NOMO-1 treated with DMSO at 0.1 percent for 48 hours (cell line): ENCODE measurements around the gene BCAS3.

Experiments
- DNase-seq: peaks from one replicate; lab custom pipeline; 2025; ENCODE audit not compliant: unreplicated experiment; lab: John Stamatoyannopoulos, UW

The BCAS3 gene

GRCh38 chr17:61326330-61326729 lies 648.7 kb downstream of the BCAS3 start:
- no peak for DNase-seq

GRCh38 chr17:61328351-61328750 lies 650.7 kb downstream of the BCAS3 start:
- no peak for DNase-seq

- DNase-seq = no peak
These were observed 652.8 kb downstream of the BCAS3 start for GRCh38 chr17:61330174-61331150.

- no peak for DNase-seq
These were observed 653.5 kb downstream of the BCAS3 start for GRCh38 chr17:61331178-61331577.

- DNase-seq = no peak
These were observed 654.2 kb downstream of the BCAS3 start for GRCh38 chr17:61331886-61332285.

GRCh38 chr17:61333136-61333535 lies 655.5 kb downstream of the BCAS3 start:
- DNase-seq = no peak

GRCh38 chr17:61334673-61335072 lies 657.0 kb downstream of the BCAS3 start:
- no peak for DNase-seq

- no peak for DNase-seq
These were observed 657.6 kb downstream of the BCAS3 start for GRCh38 chr17:61335105-61335844.

- DNase-seq = no peak
These were observed 658.4 kb downstream of the BCAS3 start for GRCh38 chr17:61335845-61336655.

GRCh38 chr17:61337290-61337689 lies 659.6 kb downstream of the BCAS3 start:
- DNase-seq = no peak

- no peak for DNase-seq
These were observed 660.5 kb downstream of the BCAS3 start for GRCh38 chr17:61338000-61338798.

GRCh38 chr17:61338874-61339478 lies 661.3 kb downstream of the BCAS3 start:
- DNase-seq = no peak

GRCh38 chr17:61340431-61341209 lies 663.0 kb downstream of the BCAS3 start:
- no peak for DNase-seq

GRCh38 chr17:61343576-61343975 lies 665.9 kb downstream of the BCAS3 start:
- DNase-seq = no peak

- no peak for DNase-seq
These were observed 667.4 kb downstream of the BCAS3 start for GRCh38 chr17:61345061-61345460.

- DNase-seq = no peak
These were observed 668.4 kb downstream of the BCAS3 start for GRCh38 chr17:61345825-61346666.

GRCh38 chr17:61349350-61349749 lies 671.7 kb downstream of the BCAS3 start:
- no peak for DNase-seq

- no peak for DNase-seq
These were observed 674.2 kb downstream of the BCAS3 start for GRCh38 chr17:61351745-61352407.
